Hepatocyte (in vitro differentiated cells): ENCODE measurements around the gene BOK. TPM values are rescaled to one million over a fixed set of nuclear protein-coding genes. Genes with fewer than 3 reads are reported as not detected.
"Not testable (repeated sequence)": the region's sequence is repeated elsewhere in the genome, so short reads cannot be mapped to it uniquely, and the experiment has no call there.

ENCODE experiments used
- DNase-seq: peaks from one replicate; pipeline ENCODE4 v3.0.0-alpha.2; 2016; ENCODE audit warnings: low spot score
- H2AFZ ChIP-seq: fragments of 200-600 bp; sonication (generic); 2 replicates; pipeline ENCODE4 v1.6.0; 2016; ENCODE audit warnings: antibody characterized with exemption, mild to moderate bottlenecking
- H3K27ac ChIP-seq: fragments of 200-600 bp; sonication (generic); 2 replicates; pipeline ENCODE4 v1.5.1; 2016; ENCODE audit warnings: mild to moderate bottlenecking
- H3K27me3 ChIP-seq: fragments of 200-600 bp; sonication (generic); 2 replicates; pipeline ENCODE4 v1.6.1; 2016
- H3K36me3 ChIP-seq: fragments of 200-600 bp; sonication (generic); replicated peaks from 2 replicates; pipeline ENCODE4 v1.5.1; 2016; ENCODE audit warnings: low read depth; ENCODE audit not compliant: insufficient read depth
- H3K4me1 ChIP-seq: fragments of 200-600 bp; sonication (generic); 2 replicates; pipeline ENCODE4 v1.5.1; 2016; ENCODE audit warnings: mild to moderate bottlenecking, moderate library complexity; ENCODE audit not compliant: insufficient read depth
- H3K4me2 ChIP-seq: fragments of 200-600 bp; sonication (generic); 2 replicates; pipeline ENCODE4 v1.6.0; 2016
- H3K4me3 ChIP-seq: fragments of 200-600 bp; sonication (generic); 2 replicates; pipeline ENCODE4 v1.5.1; 2016; ENCODE audit warnings: mild to moderate bottlenecking
- H3K79me2 ChIP-seq: fragments of 200-600 bp; sonication (generic); 2 replicates; pipeline ENCODE4 v1.6.0; 2017; ENCODE audit warnings: mild to moderate bottlenecking
- H3K9me2 ChIP-seq: fragments of 200-600 bp; sonication (generic); replicated peaks from 2 replicates; pipeline ENCODE4 v1.6.0; 2017; ENCODE audit warnings: mild to moderate bottlenecking; ENCODE audit not compliant: insufficient read depth
- H3K9me3 ChIP-seq: fragments of 200-600 bp; sonication (generic); 2 replicates; pipeline ENCODE4 v1.5.1; 2016; ENCODE audit warnings: low read depth, mild to moderate bottlenecking
- H4K20me1 ChIP-seq: fragments of 200-600 bp; sonication (generic); 2 replicates; pipeline ENCODE4 v1.6.0; 2016; ENCODE audit warnings: mild to moderate bottlenecking; ENCODE audit not compliant: insufficient read depth, poor library complexity, severe bottlenecking
- CTCF ChIP-seq: fragments of 200-600 bp; sonication (generic); IDR thresholded peaks from 2 replicates; pipeline ENCODE4 v1.5.1; 2016; ENCODE audit warnings: antibody characterized with exemption, mild to moderate bottlenecking; ENCODE audit not compliant: poor library complexity
- EZH2 ChIP-seq: fragments of 200-600 bp; sonication (generic); IDR thresholded peaks from 2 replicates; pipeline ENCODE4 v1.6.1; 2016; ENCODE audit warnings: antibody characterized with exemption, mild to moderate bottlenecking, borderline replicate concordance
- EZH2phosphoT487 ChIP-seq: fragments of 200-600 bp; sonication (generic); IDR thresholded peaks from one replicate; pipeline ENCODE4 v1.6.1; 2018; ENCODE audit warnings: antibody characterized with exemption, mild to moderate bottlenecking, low read depth, moderate library complexity; ENCODE audit not compliant: unreplicated experiment, severe bottlenecking
- WGBS: methylation state at CpG from one replicate; pipeline ENCODE4 v1.1.6; 2016; ENCODE audit warnings: low lambda C conversion rate; ENCODE audit errors: missing lambda C conversion rate; 5-methylcytosine and 5-hydroxymethylcytosine counted together
- polyA plus RNA-seq: library from polyadenylated mRNA; unstranded; fragments of >200 nt; fragmentation: Nextera tagmentation; extraction: Ambion mirVana; gene quantifications from 2 replicates; pipeline ENCODE4 v1.2.1, GENCODE V29; 2016
- total RNA-seq: library from RNA; depleted of rRNA; stranded (reverse); fragments of >200 nt; gene quantifications from 2 replicates; pipeline ENCODE4 v1.2.3, GENCODE V29; 2014

Gene BOK
- total and polyA plus RNA-seq, 2 experiments from 2014 or later, result 24.2 to 26.5 TPM

GRCh38 chr2:241569831-241570281, 11.3 kb downstream of the BOK start:
- Histone ChIP-seq H3K9me2 (no peaks in the 10 kb centered on the region), H3K9me3 (no peaks in the 10 kb centered on the region), H3K79me2 (peaks cover 9% of the 10 kb centered on the region), H3K4me2 (no peak overlapping the region), H4K20me1 (no peaks in the 10 kb centered on the region), H3K4me3 (no peak overlapping the region), H2AFZ (no peak overlapping the region), H3K4me1 (peaks cover 7% of the 10 kb centered on the region), H3K36me3 (no peaks in the 10 kb centered on the region), H3K27me3 (no peaks in the 10 kb centered on the region), H3K27ac (no peak overlapping the region)
- 69% methylated on average over 22 of the region's 23 CpGs for WGBS
- DNase-seq, result no peak
- no peak for TF ChIP-seq EZH2
- TF ChIP-seq EZH2phosphoT487, result no peak
- TF ChIP-seq CTCF, result no peak

- Histone ChIP-seq H3K27ac (no peak overlapping the region), H2AFZ (no peak overlapping the region), H3K9me2 (no peaks in the 10 kb centered on the region), H3K27me3 (no peaks in the 10 kb centered on the region), H3K4me1 (no peaks in the 10 kb centered on the region), H3K4me2 (no peak overlapping the region), H3K79me2 (peaks cover 4% of the 10 kb centered on the region), H3K9me3 (no peaks in the 10 kb centered on the region), H3K4me3 (no peak overlapping the region), H4K20me1 (no peaks in the 10 kb centered on the region), H3K36me3 (no peaks in the 10 kb centered on the region)
- TF ChIP-seq CTCF, result no peak
- no peak for TF ChIP-seq EZH2
- TF ChIP-seq EZH2phosphoT487, result no peak
- WGBS, result 87% methylated on average over 12 of the region's 23 CpGs
- DNase-seq, result no peak
These were observed 12.5 kb downstream of the BOK start for GRCh38 chr2:241570961-241571581.

GRCh38 chr2:241571821-241572620, 13.5 kb downstream of the BOK start:
- Histone ChIP-seq H3K27me3 (no peaks in the 10 kb centered on the region), H3K9me2 (no peaks in the 10 kb centered on the region), H3K4me2 (no peak overlapping the region), H3K36me3 (no peaks in the 10 kb centered on the region), H2AFZ (no peak overlapping the region), H3K27ac (no peak overlapping the region), H4K20me1 (no peaks in the 10 kb centered on the region), H3K4me1 (no peaks in the 10 kb centered on the region), H3K4me3 (no peak overlapping the region), H3K9me3 (no peaks in the 10 kb centered on the region), H3K79me2 (peaks cover 4% of the 10 kb centered on the region)
- DNase-seq, result no peak
- TF ChIP-seq EZH2 (no peak), EZH2phosphoT487 (no peak), CTCF (no peak)
- 95% methylated on average over 27 of the region's 27 CpGs for WGBS

- WGBS, result 93% methylated on average over 8 of the region's 20 CpGs
- not testable (repeated sequence) for H3K4me2 ChIP-seq, H4K20me1 ChIP-seq, H3K4me1 ChIP-seq, H2AFZ ChIP-seq, H3K27me3 ChIP-seq, H3K4me3 ChIP-seq, H3K79me2 ChIP-seq, H3K27ac ChIP-seq, H3K9me2 ChIP-seq, H3K9me3 ChIP-seq, H3K36me3 ChIP-seq, DNase-seq
These were observed 14.5 kb downstream of the BOK start for GRCh38 chr2:241572915-241573651.
